ENCODE results near the gene ZNF507.
A peak's percentile ranks its signal among the peaks of the same experiment; 100 is the strongest.

The ZNF507 gene

GRCh38 chr19:32345261-32346207 is at the start of gene ZNF507:
Gene ZNF507 (plus strand): TSS chr19:32345610. CDS start chr19:32352831, 7,221 bp downstream.
- DNase-seq: peak; percentile 72

GRCh38 chr19:32296694-32297093 is 48.7 kb upstream of the ZNF507 start:
- no peak for DNase-seq

GRCh38 chr19:32302778-32303177 is 42.6 kb upstream of the ZNF507 start:
- DNase-seq: no peak

- DNase-seq: no peak
Measured at GRCh38 chr19:32303193-32303592, 42.2 kb upstream of the ZNF507 start.

- no peak for DNase-seq
Measured at GRCh38 chr19:32307591-32307990, 37.8 kb upstream of the ZNF507 start.

GRCh38 chr19:32308431-32309077 is 36.9 kb upstream of the ZNF507 start:
- DNase-seq: no peak

GRCh38 chr19:32309711-32310390 is 35.6 kb upstream of the ZNF507 start:
- no peak for DNase-seq

GRCh38 chr19:32311371-32311770 is 34.0 kb upstream of the ZNF507 start:
- no peak for DNase-seq

GRCh38 chr19:32313569-32314265 is 31.7 kb upstream of the ZNF507 start:
- no peak for DNase-seq

GRCh38 chr19:32316034-32316433 is 29.4 kb upstream of the ZNF507 start:
- no peak for DNase-seq

- DNase-seq: no peak
Measured at GRCh38 chr19:32317086-32317485, 28.3 kb upstream of the ZNF507 start.

GRCh38 chr19:32318884-32319520 is 26.4 kb upstream of the ZNF507 start:
- DNase-seq: no peak

- DNase-seq: no peak
Measured at GRCh38 chr19:32322541-32322940, 22.9 kb upstream of the ZNF507 start.

- DNase-seq: no peak
Measured at GRCh38 chr19:32324631-32325285, 20.7 kb upstream of the ZNF507 start.

GRCh38 chr19:32330213-32330857 is 15.1 kb upstream of the ZNF507 start:
- no peak for DNase-seq

GRCh38 chr19:32333227-32333626 is 12.2 kb upstream of the ZNF507 start:
- DNase-seq: no peak

GRCh38 chr19:32336259-32337083 is 8.9 kb upstream of the ZNF507 start:
- no peak for DNase-seq

- DNase-seq: no peak
Measured at GRCh38 chr19:32337084-32337808, 8.2 kb upstream of the ZNF507 start.

GRCh38 chr19:32339423-32339822 is 6.0 kb upstream of the ZNF507 start:
- DNase-seq: no peak
